Stomach (tissue), 9 donors: Measurements from ENCODE around the gene LRRC55. TPM values are rescaled to one million over a fixed set of nuclear protein-coding genes. Genes with fewer than 3 reads are reported as not detected.

ENCODE experiments used
- DNase-seq, 2 donors: peaks; one replicate each; pipeline versions ENCODE4 v3.0.0 to v3.0.0-alpha.2; 2013 to 2019
- H3K27ac ChIP-seq, 5 donors: fragments of 200-600 bp in 4 of 5; sonication (generic) in 4 of 5; one replicate each; pipeline ENCODE4 v1.5.1; 2013 to 2019; ENCODE audit warnings: mild to moderate bottlenecking in 1 of 5, moderate library complexity in 1 of 5
- H3K27me3 ChIP-seq, 3 donors: fragments of 200-600 bp; sonication (generic); one replicate each; pipeline ENCODE4 v1.5.1; 2017 to 2019; ENCODE audit warnings: mixed run types in 1 of 3
- H3K36me3 ChIP-seq, 4 donors: fragments of 200-600 bp; sonication (generic); 1 replicate in 3 of 4; 2 replicates in 1 of 4; pipeline ENCODE4 v1.5.1; 2016 to 2019
- H3K4me1 ChIP-seq, 4 donors: fragments of 200-600 bp; sonication (generic); one replicate each; pipeline ENCODE4 v1.5.1; 2016 to 2019
- H3K4me3 ChIP-seq, 4 donors: fragments of 200-600 bp; sonication (generic) in 3 of 4; one replicate each; pipeline ENCODE4 v1.5.1; 2016 to 2019; ENCODE audit warnings: mild to moderate bottlenecking in 1 of 4
- H3K9me3 ChIP-seq, 4 donors: fragments of 200-600 bp; sonication (generic); one replicate each; pipeline ENCODE4 v1.5.1; 2016 to 2019
- CTCF ChIP-seq, 7 experiments: fragments of 450-650 bp in 4 of 7; fragments of 200-600 bp in 3 of 7; sonication (generic) in 3 of 7; IDR thresholded peaks; one replicate each; pipeline ENCODE4 v1.5.1; 2016 to 2019; ENCODE audit warnings: antibody characterized with exemption in 7 of 7, control low read depth in 2 of 7, mild to moderate bottlenecking in 1 of 7
- EP300 ChIP-seq: sonication (generic); formaldehyde crosslinking; IDR thresholded peaks from one replicate; pipeline ENCODE4 v1.6.1; 2017; ENCODE audit warnings: antibody characterized with exemption
- POLR2A ChIP-seq, 4 donors: fragments of 450-650 bp; IDR thresholded peaks; one replicate each; pipeline ENCODE4 v1.6.1; 2016; ENCODE audit warnings: antibody characterized with exemption in 4 of 4, control low read depth in 2 of 4, mild to moderate bottlenecking in 1 of 4, moderate library complexity in 1 of 4
- POLR2AphosphoS5 ChIP-seq, 3 donors: sonication (generic); formaldehyde crosslinking; IDR thresholded peaks; one replicate each; pipeline ENCODE4 v1.6.1; 2016; ENCODE audit warnings: antibody characterized with exemption in 3 of 3
- WGBS, 5 donors: extraction: QIAGEN DNeasy Blood & Tissue Kit in 3 of 5; methylation state at CpG; one replicate each; pipeline versions ENCODE4 v1.1.5 to v1.1.7; 2013 to 2018; 5-methylcytosine and 5-hydroxymethylcytosine counted together
- intact Hi-C: fragments of 100-400 bp; cut with DNase I; formaldehyde crosslinking; loops from one replicate; pipeline ENCODE4 v1.15.1; 2023; ENCODE audit warnings: low total_unique reads
- polyA plus RNA-seq, 3 donors: library from polyadenylated mRNA; stranded (reverse); fragments of 200-250 nt; gene quantifications; one replicate each; pipeline ENCODE4 v1.2.3, GENCODE V29; 2013
- total RNA-seq, 5 donors: library from RNA; depleted of rRNA; stranded (reverse); fragments of >200 nt; gene quantifications; one replicate each; pipeline versions ENCODE4 v1.1.0 to v1.2.3, GENCODE V29; 2014 to 2016
- donor health status: healthy with polysubstance abuse.
- donor health status: Bipolar disorder and iron deficiency.
- donor health status: healthy.

LRRC55 gene
- total and polyA plus RNA-seq, 8 donors, result 0.08 to 0.73 TPM; not detected in 6

DNA sequence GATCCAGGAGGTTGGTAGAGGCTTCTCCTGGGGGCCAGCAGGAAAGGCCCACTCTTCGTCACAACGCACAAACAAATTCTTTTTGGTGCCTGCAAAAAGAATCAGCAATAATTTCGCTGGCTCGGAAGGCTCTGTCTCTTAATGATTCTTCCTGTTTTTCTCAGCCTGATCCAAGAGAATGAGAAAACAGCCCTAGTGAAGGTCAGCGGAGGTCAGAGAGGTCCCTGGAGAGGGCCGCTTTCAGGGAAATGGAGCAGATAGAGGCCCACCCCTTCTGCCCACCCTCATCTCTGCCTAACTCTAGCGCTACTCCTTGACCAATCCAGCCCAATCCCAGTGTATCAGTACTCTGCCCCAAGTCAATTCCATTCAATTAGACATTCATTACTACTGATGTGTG, 19.2 kb downstream of the LRRC55 start:
- Histone ChIP-seq H3K27me3 (peaks cover 0 to 10% (median 0%) of the 10 kb centered on the region in 3 donors), H3K4me3 (no peak overlapping the region), H3K27ac (peak overlapping the region in 1 of 5 donors; percentile 32), H3K36me3 (no peaks in the 10 kb centered on the region), H3K9me3 (no peaks in the 10 kb centered on the region), H3K4me1 (peaks cover 0 to 24% (median 3%) of the 10 kb centered on the region in 4 donors)
- 62 to 82% (median 71%) methylated on average over 7 of the region's 7 CpGs for WGBS, 5 donors
- intact Hi-C loops, result no loop called here
- TF ChIP-seq POLR2AphosphoS5 (IDR thresholded peaks at IDR 0.05), result no peak
- no peak for TF ChIP-seq CTCF (IDR thresholded peaks at IDR 0.05)
- TF ChIP-seq POLR2A (IDR thresholded peaks at IDR 0.05), result no peak
- no peak for TF ChIP-seq EP300
- DNase-seq, result no peak

- Histone ChIP-seq H3K4me1 (peaks cover 0 to 24% (median 3%) of the 10 kb centered on the region in 4 donors), H3K27ac (peak overlapping the region in 1 of 5 donors; percentile 47), H3K4me3 (no peak overlapping the region), H3K9me3 (no peaks in the 10 kb centered on the region), H3K27me3 (peaks cover 0 to 10% (median 0%) of the 10 kb centered on the region in 3 donors), H3K36me3 (no peaks in the 10 kb centered on the region)
- intact Hi-C loops, result no loop called here
- TF ChIP-seq POLR2A (IDR thresholded peaks at IDR 0.05) (no peak), EP300 (no peak), POLR2AphosphoS5 (IDR thresholded peaks at IDR 0.05) (no peak), CTCF (IDR thresholded peaks at IDR 0.05) (no peak)
- DNase-seq, result no peak
- 76 to 85% (median 78%) methylated on average over 9 to 10 of the region's 10 CpGs for WGBS, 5 donors
These were observed 20.5 kb downstream of the LRRC55 start for GRCh38 chr11:57202281-57202680.

GRCh38 chr11:57203359-57203758, 21.6 kb downstream of the LRRC55 start:
- no peak for TF ChIP-seq POLR2A (IDR thresholded peaks at IDR 0.05)
- TF ChIP-seq POLR2AphosphoS5 (IDR thresholded peaks at IDR 0.05), result peak in 2 of 3 donors; percentile 7 to 42
- Histone ChIP-seq H3K36me3 (no peaks in the 10 kb centered on the region), H3K4me1 (peaks cover 0 to 24% (median 3%) of the 10 kb centered on the region in 4 donors), H3K27me3 (peaks cover 0 to 10% (median 0%) of the 10 kb centered on the region in 3 donors), H3K4me3 (no peak overlapping the region), H3K9me3 (no peaks in the 10 kb centered on the region), H3K27ac (peak overlapping the region in 1 of 5 donors; percentile 47)
- WGBS, 5 donors, result 22 to 39% (median 23%) methylated on average over 2 to 3 of the region's 3 CpGs
- DNase-seq, result peak; percentile 33 to 90
- intact Hi-C loops, result no loop called here

GRCh38 chr11:57203882-57204480, 22.2 kb downstream of the LRRC55 start:
- TF ChIP-seq CTCF (IDR thresholded peaks at IDR 0.05) (no peak), POLR2AphosphoS5 (IDR thresholded peaks at IDR 0.05) (no peak), POLR2A (IDR thresholded peaks at IDR 0.05) (no peak), EP300 (no peak)
- intact Hi-C loops, result no loop called here
- Histone ChIP-seq H3K36me3 (no peaks in the 10 kb centered on the region), H3K4me1 (peaks cover 0 to 24% (median 3%) of the 10 kb centered on the region in 4 donors), H3K27ac (peak overlapping the region in 1 of 5 donors; percentile 47), H3K27me3 (peaks cover 0 to 10% (median 0%) of the 10 kb centered on the region in 3 donors), H3K4me3 (no peak overlapping the region), H3K9me3 (no peaks in the 10 kb centered on the region)
- 62 to 73% (median 64%) methylated on average over 7 of the region's 7 CpGs for WGBS, 5 donors
- no peak for DNase-seq
